NCI-H82 treated with DMSO at 0.1 percent for 48 hours (cell line): ENCODE measurements around the gene ZSCAN12.
"Not testable (repeated sequence)": the region's sequence is repeated elsewhere in the genome, so short reads cannot be mapped to it uniquely, and the experiment has no call there.

ENCODE experiments used
- DNase-seq: peaks from one replicate; lab custom pipeline; 2025; ENCODE audit not compliant: unreplicated experiment; lab: John Stamatoyannopoulos, UW

ZSCAN12 gene

GRCh38 chr6:28399350-28400121, at the start of gene ZSCAN12:
ZSCAN12 (minus strand) TSS chr6:28399747; CDS start chr6:28398405, 1,342 bp downstream.
- DNase-seq: peak; percentile 83

- no peak for DNase-seq
Observed at GRCh38 chr6:28449056-28449455, 49.5 kb upstream of the ZSCAN12 start.

GRCh38 chr6:28447512-28447906, 48.0 kb upstream of the ZSCAN12 start:
- DNase-seq: not testable (repeated sequence)

- DNase-seq: no peak
Observed at GRCh38 chr6:28446818-28447511, 47.4 kb upstream of the ZSCAN12 start.

- not testable (repeated sequence) for DNase-seq
Observed at GRCh38 chr6:28444759-28445158, 45.2 kb upstream of the ZSCAN12 start.

GRCh38 chr6:28443112-28443773, 43.7 kb upstream of the ZSCAN12 start, which contains the start of gene ZSCAN23:
ZSCAN23 (minus strand) TSS chr6:28443491; CDS start chr6:28436266, 7,225 bp downstream.
- DNase-seq: peak; percentile 88

- DNase-seq: no peak
Observed at GRCh38 chr6:28442586-28442985, 43.0 kb upstream of the ZSCAN12 start.

- DNase-seq: no peak
Observed at GRCh38 chr6:28436404-28436803, 36.9 kb upstream of the ZSCAN12 start.

GRCh38 chr6:28433119-28433518, 33.6 kb upstream of the ZSCAN12 start:
- DNase-seq: no peak

- no peak for DNase-seq
Observed at GRCh38 chr6:28429781-28430180, 30.2 kb upstream of the ZSCAN12 start.

GRCh38 chr6:28425944-28426541, 26.5 kb upstream of the ZSCAN12 start:
- DNase-seq: no peak

GRCh38 chr6:28424163-28424562, 24.6 kb upstream of the ZSCAN12 start:
- DNase-seq: no peak

GRCh38 chr6:28423546-28423945, 24.0 kb upstream of the ZSCAN12 start:
- DNase-seq: no peak

GRCh38 chr6:28413681-28414080, 14.1 kb upstream of the ZSCAN12 start:
- DNase-seq: no peak

- no peak for DNase-seq
Observed at GRCh38 chr6:28410767-28411166, 11.2 kb upstream of the ZSCAN12 start.

GRCh38 chr6:28408076-28408802, 8.7 kb upstream of the ZSCAN12 start:
- DNase-seq: no peak

GRCh38 chr6:28407401-28407800, 7.9 kb upstream of the ZSCAN12 start:
- no peak for DNase-seq

- not testable (repeated sequence) for DNase-seq
Observed at GRCh38 chr6:28403923-28404322, 4.4 kb upstream of the ZSCAN12 start.

GRCh38 chr6:28402197-28402596, 2.6 kb upstream of the ZSCAN12 start:
- DNase-seq: no peak

- no peak for DNase-seq
Observed at GRCh38 chr6:28401172-28401571, 1.6 kb upstream of the ZSCAN12 start.

GRCh38 chr6:28400122-28400451, 540 bp upstream of the ZSCAN12 start:
- no peak for DNase-seq
